K562 (cell line): ENCODE measurements around the gene PRUNE1. TPM values are rescaled to one million over a fixed set of nuclear protein-coding genes. Genes with fewer than 3 reads are reported as not detected.
A peak's percentile ranks its signal among the peaks of the same experiment; 100 is the strongest.

Experiments
- CHD7 ChIP-seq: fragments of 200-600 bp; sonication (generic); IDR thresholded peaks from one replicate; pipeline ENCODE4 v1.6.1; 2012; ENCODE audit warnings: mild to moderate bottlenecking, low read depth, low read length, inconsistent platforms
- ELF4 ChIP-seq: fragments of 450-650 bp; formaldehyde crosslinking; IDR thresholded peaks from 2 replicates; pipeline ENCODE4 v1.4.0; 2022; ENCODE audit warnings: missing genetic modification characterization
- HDGF ChIP-seq: fragments of 450-650 bp; IDR thresholded peaks from 2 replicates; pipeline ENCODE4 v1.6.1; 2016
- HMGXB4 ChIP-seq: sonication (generic); formaldehyde crosslinking; IDR thresholded peaks from 2 replicates; pipeline ENCODE4 v1.8.1; 2023; ENCODE audit warnings: mild to moderate bottlenecking, missing genetic modification reagents
- NFE2 ChIP-seq: IDR thresholded peaks from 2 replicates; pipeline ENCODE4 v1.6.1; 2014; ENCODE audit warnings: antibody characterized with exemption, low read depth
- RFX1 ChIP-seq: fragments of 450-650 bp; IDR thresholded peaks from 2 replicates; pipeline ENCODE4 v1.6.1; 2016; ENCODE audit warnings: mild to moderate bottlenecking, moderate library complexity
- U2AF2 ChIP-seq: fragments of 200-400 bp; formaldehyde crosslinking; optimal IDR thresholded peaks from 2 replicates; pipeline ENCODE3; 2017; ENCODE audit warnings: low read depth, mild to moderate bottlenecking, low read length
- ZNF316 ChIP-seq: fragments of 450-650 bp; IDR thresholded peaks from 2 replicates; pipeline ENCODE4 v1.6.1; 2016
- ZNF639 ChIP-seq, 2 experiments: fragments of 200-800 bp in 1 of 2; sonication (Bioruptor generic) in 1 of 2; sonication (generic) in 1 of 2; formaldehyde crosslinking in 1 of 2; IDR thresholded peaks in 1 of 2; conservative IDR thresholded peaks in 1 of 2; 2 replicates each; pipeline versions ENCODE4 v1.5.0 to v1.6.1; 2016 to 2020; ENCODE audit warnings: missing compliant biosample characterization in 1 of 2, missing genetic modification characterization in 1 of 2, missing genetic modification reagents in 1 of 2
- ZNF655 ChIP-seq: fragments of 250-450 bp; sonication (Bioruptor Pico); IDR thresholded peaks from 2 replicates; pipeline ENCODE4 v1.5.0; 2021
- polyA plus RNA-seq, 8 experiments: library from polyadenylated mRNA; depleted of rRNA in 4 of 8; stranded (reverse) in 5 of 8; unstranded in 3 of 8; fragments of >200 nt; fragmentation: Nextera tagmentation in 2 of 8; fragmentation: Illumina TruSeq in 1 of 8; extraction: Ambion mirVana in 2 of 8; extraction: Trizol in 1 of 8; gene quantifications; 2 replicates each; pipeline versions ENCODE4 v1.2.1 to v1.2.3, GENCODE V29; 2011 to 2014; ENCODE audit warnings: inconsistent platforms in 1 of 8, missing spikeins in 1 of 8
- total RNA-seq, 7 experiments: library from RNA; depleted of rRNA in 6 of 7; stranded (reverse); fragments of >200 nt in 6 of 7; fragmentation: Illumina TruSeq in 2 of 7; extraction: Trizol in 2 of 7; gene quantifications; 2 replicates each; pipeline versions ENCODE4 v1.2.1 to v1.2.3, GENCODE V29; 2011 to 2021; ENCODE audit warnings: low replicate concordance in 1 of 7

The PRUNE1 gene
- total and polyA plus RNA-seq, 9 of the 15 experiments (the other 6 are each of a cell fraction or from before 2014, with no cell fraction given), result 16.7 to 48.3 (median 26.2) TPM

GRCh38 chr1:151059109-151060006 is 51.1 kb downstream of the PRUNE1 start, which contains the start of gene CDC42SE1 (continued):
- TF ChIP-seq NFE2 (no peak), HDGF (no peak), RFX1 (no peak), ZNF639 (CRISPR knock-in tag; conservative IDR thresholded peaks at IDR 0.05 in 1 of 2, IDR thresholded peaks at IDR 0.05 in 1 of 2) (peak in 1 of 2 experiments; percentile 65; a peak in 1 of 4 replicates), ELF4 (CRISPR knock-in tag) (0 out of 2 replicates have a peak, but pooled peaks have one; percentile 29), U2AF2 (no peak), HMGXB4 (peak; percentile 80), ZNF316 (no peak), CHD7 (no peak), ZNF655 (no peak)
